Body of pancreas (tissue), 4 donors: Measurements from ENCODE around the gene MANBA. TPM values are rescaled to one million over a fixed set of nuclear protein-coding genes. Genes with fewer than 3 reads are reported as not detected.
A peak's percentile ranks its signal among the peaks of the same experiment; 100 is the strongest.

Experiments used
- ATAC-seq: fragments of 150-250 bp; one replicate; pipeline ENCODE4 v1.9.1; 2016
- DNase-seq, 4 donors: peaks; one replicate each; pipeline ENCODE4 v3.0.0-alpha.2; 2019
- H3K27ac ChIP-seq, 4 donors: fragments of 200-600 bp; sonication (generic); 1 replicate in 3 of 4; 2 replicates in 1 of 4; pipeline versions ENCODE4 v1.5.1 to v1.6.1; 2016 to 2019; ENCODE audit warnings: mild to moderate bottlenecking in 1 of 4, mixed read lengths in 1 of 4, moderate library complexity in 1 of 4
- H3K27me3 ChIP-seq, 2 donors: fragments of 200-600 bp; sonication (generic); one replicate each; pipeline ENCODE4 v1.6.0; 2016; ENCODE audit warnings: mild to moderate bottlenecking in 1 of 2
- H3K36me3 ChIP-seq, 2 donors: fragments of 200-600 bp; sonication (generic); replicated peaks in 1 of 2; 2 replicates each; pipeline ENCODE4 v1.5.1; 2016; ENCODE audit warnings: low read depth in 2 of 2; ENCODE audit not compliant: insufficient read depth in 1 of 2
- H3K4me1 ChIP-seq: fragments of 200-600 bp; sonication (generic); one replicate; pipeline ENCODE4 v1.6.0; 2016
- H3K4me3 ChIP-seq, 2 donors: fragments of 200-600 bp; sonication (generic); 1 replicate in 1 of 2; 2 replicates in 1 of 2; pipeline ENCODE4 v1.5.1; 2016 to 2019
- H3K9me3 ChIP-seq, 3 donors: fragments of 200-600 bp; sonication (generic); 1 replicate in 2 of 3; 2 replicates in 1 of 3; pipeline ENCODE4 v1.5.1; 2016
- POLR2A ChIP-seq, 3 donors: fragments of 450-650 bp; IDR thresholded peaks; one replicate each; pipeline ENCODE4 v1.6.1; 2016; ENCODE audit warnings: antibody characterized with exemption in 3 of 3, mild to moderate bottlenecking in 2 of 3
- WGBS, 2 donors: methylation state at CpG; one replicate each; pipeline ENCODE4 v1.1.5; 2017; 5-methylcytosine and 5-hydroxymethylcytosine counted together
- intact Hi-C: fragments of 100-400 bp; cut with DNase I; formaldehyde crosslinking; loops from one replicate; pipeline ENCODE4 v1.15.1; 2023
- total RNA-seq, 2 donors: library from RNA; depleted of rRNA; stranded (reverse); fragments of >200 nt; gene quantifications; one replicate each; pipeline ENCODE4 v1.1.0, GENCODE V29; 2016
- TF ChIP-seq, protein P1 (sequence below), 7 experiments: fragments of 450-650 bp in 4 of 7; fragments of 200-600 bp in 3 of 7; sonication (generic) in 3 of 7; IDR thresholded peaks; one replicate each; pipeline ENCODE4 v1.5.1; 2016 to 2019; ENCODE audit warnings: antibody characterized with exemption in 7 of 7

The MANBA gene
- total RNA-seq, 2 donors from 2014 or later = 26.5 to 57.0 TPM

DNA sequence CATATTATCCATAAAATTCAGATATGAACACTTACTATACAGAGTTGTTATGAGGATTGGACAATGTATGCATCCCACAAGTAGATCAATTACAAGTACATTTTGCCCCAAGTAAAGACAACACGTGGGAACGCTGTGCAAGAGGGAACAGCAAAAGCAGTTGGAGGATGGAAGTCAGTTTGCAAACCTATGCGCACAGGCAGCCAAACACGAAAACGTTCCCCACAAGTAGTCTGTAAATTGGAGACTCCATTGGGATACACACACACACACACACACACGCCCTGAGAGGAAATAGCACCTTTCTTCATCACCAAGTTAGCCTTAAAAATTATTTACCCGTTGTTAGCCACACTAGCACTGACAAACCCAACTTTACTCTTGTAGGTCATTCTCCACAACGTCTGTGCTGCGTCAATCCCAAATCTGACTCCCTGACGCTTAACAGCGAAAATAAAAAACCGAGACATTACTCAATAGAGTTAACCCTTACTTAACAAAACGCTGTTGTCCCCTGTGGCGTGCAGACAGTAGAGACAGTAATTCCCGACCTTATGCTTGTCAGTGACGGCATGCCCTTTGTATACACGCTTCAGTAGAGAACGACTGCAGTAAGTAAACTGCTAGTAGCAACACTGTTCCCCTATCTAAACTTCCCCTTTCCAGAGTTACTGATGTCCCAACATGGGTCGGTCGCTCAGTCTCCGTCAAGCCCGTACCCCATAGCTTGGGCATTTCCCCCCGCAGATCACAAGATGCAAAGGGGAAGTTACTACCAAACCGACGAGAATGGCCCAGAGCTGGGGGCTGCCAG is 730 bp downstream of the MANBA start:
- peak; percentile 28 for ATAC-seq

DNA sequence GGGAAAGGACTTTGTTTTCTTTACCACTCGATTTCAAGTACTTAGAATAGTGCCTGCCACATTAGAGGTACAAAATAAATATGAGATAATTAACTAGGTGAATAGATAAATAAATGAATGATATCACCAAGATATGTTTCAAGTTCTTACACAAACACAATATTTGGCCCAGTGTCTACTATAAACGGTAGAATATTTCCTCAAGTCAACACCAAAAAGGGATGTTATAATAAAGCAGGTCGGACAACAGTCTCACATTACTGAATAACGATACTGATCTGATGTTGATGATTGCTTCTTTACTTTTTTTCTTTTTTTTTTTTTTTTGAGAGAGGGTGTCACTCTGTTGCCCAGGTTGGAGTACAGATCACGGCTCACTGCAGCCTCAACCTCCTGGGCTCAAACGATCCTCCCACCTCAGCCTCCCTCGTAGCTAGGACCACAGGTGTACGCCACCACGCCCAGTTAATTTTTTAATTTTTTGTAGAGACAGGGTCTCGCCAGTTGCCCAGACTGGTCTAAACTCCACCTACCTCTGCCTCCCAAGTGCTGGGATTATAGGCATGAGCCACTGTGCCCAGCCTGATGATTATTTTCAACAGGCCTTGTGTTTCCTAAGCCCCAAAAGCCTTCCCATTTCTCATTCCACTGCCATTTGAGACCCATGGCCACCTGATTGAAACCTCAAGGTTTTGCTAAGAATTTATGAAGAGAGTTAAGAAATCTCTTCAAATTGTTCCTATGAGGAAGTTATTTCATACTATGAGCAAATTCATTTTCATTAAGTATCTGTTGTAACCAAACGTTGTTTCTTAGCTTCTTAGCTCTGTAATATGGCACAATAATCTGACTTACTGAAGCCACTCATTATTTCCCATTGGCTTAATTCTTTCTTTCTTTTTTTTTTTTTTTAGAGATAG is 2.3 kb downstream of the MANBA start:
- H3K27ac ChIP-seq = peak overlapping the region in 1 of 4 donors; percentile 20
- ATAC-seq = no peak
- TF ChIP-seq, protein P1, sequence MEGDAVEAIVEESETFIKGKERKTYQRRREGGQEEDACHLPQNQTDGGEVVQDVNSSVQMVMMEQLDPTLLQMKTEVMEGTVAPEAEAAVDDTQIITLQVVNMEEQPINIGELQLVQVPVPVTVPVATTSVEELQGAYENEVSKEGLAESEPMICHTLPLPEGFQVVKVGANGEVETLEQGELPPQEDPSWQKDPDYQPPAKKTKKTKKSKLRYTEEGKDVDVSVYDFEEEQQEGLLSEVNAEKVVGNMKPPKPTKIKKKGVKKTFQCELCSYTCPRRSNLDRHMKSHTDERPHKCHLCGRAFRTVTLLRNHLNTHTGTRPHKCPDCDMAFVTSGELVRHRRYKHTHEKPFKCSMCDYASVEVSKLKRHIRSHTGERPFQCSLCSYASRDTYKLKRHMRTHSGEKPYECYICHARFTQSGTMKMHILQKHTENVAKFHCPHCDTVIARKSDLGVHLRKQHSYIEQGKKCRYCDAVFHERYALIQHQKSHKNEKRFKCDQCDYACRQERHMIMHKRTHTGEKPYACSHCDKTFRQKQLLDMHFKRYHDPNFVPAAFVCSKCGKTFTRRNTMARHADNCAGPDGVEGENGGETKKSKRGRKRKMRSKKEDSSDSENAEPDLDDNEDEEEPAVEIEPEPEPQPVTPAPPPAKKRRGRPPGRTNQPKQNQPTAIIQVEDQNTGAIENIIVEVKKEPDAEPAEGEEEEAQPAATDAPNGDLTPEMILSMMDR (IDR thresholded peaks at IDR 0.05) = no peak
- no peak for TF ChIP-seq POLR2A (IDR thresholded peaks at IDR 0.05)
- intact Hi-C loops = no loop called here
- no peak for DNase-seq
- H3K9me3 ChIP-seq = no peaks in the 10 kb centered on the region
- 74 to 77% methylated on average over 11 of the region's 11 CpGs for WGBS, 2 donors
- H3K27me3 ChIP-seq = no peaks in the 10 kb centered on the region
- no peaks in the 10 kb centered on the region for H3K36me3 ChIP-seq
- peaks cover 31% of the 10 kb centered on the region for H3K4me1 ChIP-seq
- H3K4me3 ChIP-seq = no peak overlapping the region

More for the DNA sequence above, 730 bp downstream of the MANBA start:
- Histone ChIP-seq H3K4me3 (peak overlapping the region; percentile 73 to 82), H3K4me1 (peaks cover 31% of the 10 kb centered on the region), H3K27me3 (no peaks in the 10 kb centered on the region), H3K27ac (peak overlapping the region; percentile 35 to 91 (median 78)), H3K36me3 (no peaks in the 10 kb centered on the region), H3K9me3 (no peaks in the 10 kb centered on the region)
- no peak for TF ChIP-seq POLR2A (IDR thresholded peaks at IDR 0.05)
- TF ChIP-seq, protein P1 (IDR thresholded peaks at IDR 0.05) = no peak
- intact Hi-C loops = no loop called here
- WGBS, 2 donors = 2% methylated on average over 23 to 25 of the region's 25 CpGs
- peak in 3 of 4 donors; percentile 13 to 77 (median 16) for DNase-seq

DNA sequence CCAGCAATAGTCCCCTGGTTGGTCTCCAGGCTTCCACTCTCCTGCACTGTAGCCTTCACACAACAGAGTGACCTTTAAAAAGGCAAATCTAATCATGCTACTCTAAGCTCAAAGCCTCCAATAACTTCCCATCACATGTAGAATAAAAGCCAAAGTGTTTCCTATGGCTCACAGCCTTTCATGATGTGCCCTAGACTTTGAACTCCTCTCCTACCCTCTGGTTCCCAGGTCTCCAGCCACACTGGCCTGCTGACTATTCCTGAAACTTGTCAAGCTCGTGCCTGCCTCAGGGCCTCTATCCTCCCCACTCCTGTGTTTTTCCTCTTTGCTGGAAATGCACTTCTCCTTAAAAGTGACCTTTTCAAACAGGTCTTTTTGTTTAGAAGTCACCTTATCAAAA is 3.1 kb downstream of the MANBA start:
- DNase-seq (no peak), ATAC-seq (no peak)
- intact Hi-C loops = no loop called here
- Histone ChIP-seq H3K27ac (peak overlapping the region in 1 of 4 donors; percentile 34), H3K4me3 (no peak overlapping the region), H3K27me3 (no peaks in the 10 kb centered on the region), H3K4me1 (peaks cover 31% of the 10 kb centered on the region), H3K36me3 (no peaks in the 10 kb centered on the region), H3K9me3 (no peaks in the 10 kb centered on the region)
- 18 to 23% methylated on average over 1 of the region's 1 CpG for WGBS, 2 donors
- TF ChIP-seq, protein P1 (IDR thresholded peaks at IDR 0.05) = no peak
- no peak for TF ChIP-seq POLR2A (IDR thresholded peaks at IDR 0.05)

DNA sequence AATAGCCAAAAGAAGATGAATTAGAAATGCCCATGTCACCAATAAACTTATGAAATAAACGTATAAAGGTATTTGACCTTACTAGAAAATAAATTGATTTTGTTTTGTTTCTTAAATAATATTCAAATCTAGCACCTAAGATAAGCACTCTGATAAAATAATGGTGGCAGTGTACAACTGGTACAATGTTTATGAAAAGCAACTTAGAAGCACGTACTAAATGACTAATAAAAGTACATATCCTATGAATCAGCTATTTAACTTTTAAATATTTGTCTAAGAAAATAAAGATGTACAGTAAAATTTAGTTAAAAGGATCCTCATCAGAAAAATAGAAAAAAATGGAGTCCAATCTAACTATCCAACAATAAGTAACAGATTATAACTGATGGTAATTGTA is 6.7 kb downstream of the MANBA start:
- no peaks in the 10 kb centered on the region for H3K36me3 ChIP-seq
- no peaks in the 10 kb centered on the region for H3K27me3 ChIP-seq
- H3K27ac ChIP-seq = no peak overlapping the region
- WGBS, 2 donors = 83 to 87% methylated on average over 2 of the region's 2 CpGs
- intact Hi-C loops = no loop called here
- DNase-seq (no peak), ATAC-seq (no peak)
- peaks cover 16% of the 10 kb centered on the region for H3K4me1 ChIP-seq
- TF ChIP-seq, protein P1 (IDR thresholded peaks at IDR 0.05) = no peak
- TF ChIP-seq POLR2A (IDR thresholded peaks at IDR 0.05) = no peak
- H3K9me3 ChIP-seq = no peaks in the 10 kb centered on the region
- no peak overlapping the region for H3K4me3 ChIP-seq
